IPS-18c (cell line): Measurements from ENCODE around the gene MT1E.
"Not testable (repeated sequence)": the region's sequence is repeated elsewhere in the genome, so short reads cannot be mapped to it uniquely, and the experiment has no call there.

Source experiments
- H3K4me3 ChIP-seq: 2 replicates; pipeline ENCODE4 v1.7.0; 2013; ENCODE audit warnings: low read depth, mild to moderate bottlenecking, low read length, moderate library complexity; ENCODE audit not compliant: insufficient read depth
- H3K9me3 ChIP-seq: one replicate; pipeline ENCODE4 v1.6.1; 2013; ENCODE audit warnings: mild to moderate bottlenecking, low read length, moderate library complexity; ENCODE audit not compliant: control insufficient read depth, insufficient read depth

Gene MT1E

DNA sequence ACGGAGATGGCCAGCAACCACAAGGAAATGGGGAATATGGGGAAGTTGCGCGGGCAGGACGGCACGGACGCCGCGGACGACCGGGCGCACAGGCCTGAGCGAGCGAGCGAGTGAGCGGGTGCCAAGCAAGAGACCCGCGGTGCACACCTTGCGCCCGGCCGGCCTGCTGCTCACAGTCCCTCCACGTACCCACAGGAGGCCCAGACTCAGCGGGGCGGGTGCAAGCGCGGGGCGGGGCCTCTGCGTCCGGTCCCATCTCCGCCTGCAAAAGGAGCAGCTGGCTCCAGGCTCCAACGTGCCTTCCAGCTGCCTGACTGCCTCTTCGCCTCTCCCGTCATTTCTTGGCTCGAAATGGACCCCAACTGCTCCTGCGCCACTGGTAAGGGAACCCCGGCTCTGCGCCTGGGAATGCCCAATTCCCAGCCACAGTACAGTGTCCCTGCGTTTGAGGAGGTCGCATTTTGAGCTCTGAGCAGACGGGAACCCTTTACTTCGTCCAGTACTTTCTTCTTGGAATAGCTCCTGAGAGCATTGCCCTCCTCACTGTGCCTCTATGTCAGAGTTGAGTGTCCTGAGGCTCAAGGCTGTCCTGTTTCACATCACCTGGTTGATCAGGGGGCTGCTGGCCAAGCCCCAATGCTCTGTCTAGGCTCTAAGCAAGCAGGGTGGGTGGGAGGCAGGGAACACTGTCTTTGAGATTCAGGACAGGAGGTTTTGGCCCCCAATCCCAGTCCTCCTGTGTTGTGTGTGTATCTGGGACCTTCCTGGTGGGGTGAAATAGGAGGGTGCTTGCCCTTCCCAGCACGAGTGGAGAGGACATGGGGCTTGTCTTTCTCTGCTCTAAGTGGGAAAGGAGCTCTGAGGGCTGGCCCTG lies 8.1 kb upstream of the MT1E start:
- Histone ChIP-seq H3K9me3 (no peaks in the 10 kb centered on the region), H3K4me3 (peak overlapping the region; percentile 57)

DNA sequence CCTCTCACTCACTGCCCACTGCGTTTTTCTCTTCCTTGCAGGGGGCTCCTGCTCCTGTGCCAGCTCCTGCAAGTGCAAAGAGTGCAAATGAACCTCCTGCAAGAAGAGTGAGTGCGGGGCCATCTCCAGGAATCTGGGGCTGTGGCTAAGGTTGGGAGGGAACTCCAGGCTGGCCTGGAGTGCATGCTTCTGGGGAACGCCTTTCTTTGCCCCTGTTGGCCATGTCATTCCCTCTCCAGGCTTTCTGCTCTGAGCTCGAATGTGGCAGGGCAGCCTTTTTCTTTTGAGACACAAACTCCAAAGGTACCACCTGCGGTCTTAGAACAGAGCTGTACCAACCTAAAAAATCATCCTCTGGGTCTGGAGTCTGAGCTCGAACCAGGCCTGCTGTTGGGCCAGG lies 7.4 kb upstream of the MT1E start:
- H3K9me3 ChIP-seq, result no peaks in the 10 kb centered on the region
- no peak overlapping the region for H3K4me3 ChIP-seq

DNA sequence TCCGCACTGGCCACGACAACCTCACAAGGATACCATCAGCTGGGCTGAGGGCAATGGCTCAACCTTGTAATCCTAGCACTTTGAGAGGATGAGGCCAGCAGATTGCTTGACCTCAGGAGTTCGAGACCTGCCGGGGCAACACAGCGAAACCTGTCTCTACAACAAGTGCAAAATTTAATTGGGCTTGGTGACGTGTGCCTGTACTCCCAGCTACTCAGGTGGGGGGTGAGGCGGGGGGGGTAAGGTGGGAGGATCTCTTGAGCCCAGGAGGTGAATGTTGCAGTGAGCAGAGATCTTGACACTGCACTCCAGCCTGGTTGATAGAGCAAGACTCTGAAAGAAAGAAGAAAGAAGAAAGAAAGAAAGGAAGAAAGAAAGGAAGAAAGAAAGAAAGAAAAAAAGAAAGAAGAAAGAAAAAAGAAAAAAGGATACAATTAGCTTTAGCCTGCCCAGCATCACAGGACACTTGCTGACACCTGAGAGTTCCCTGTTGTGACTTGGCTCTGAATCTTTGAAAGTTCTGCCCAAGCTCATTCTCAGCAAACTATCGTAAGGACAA lies 5.2 kb upstream of the MT1E start:
- H3K9me3 ChIP-seq, result no peaks in the 10 kb centered on the region
- no peak overlapping the region for H3K4me3 ChIP-seq

DNA sequence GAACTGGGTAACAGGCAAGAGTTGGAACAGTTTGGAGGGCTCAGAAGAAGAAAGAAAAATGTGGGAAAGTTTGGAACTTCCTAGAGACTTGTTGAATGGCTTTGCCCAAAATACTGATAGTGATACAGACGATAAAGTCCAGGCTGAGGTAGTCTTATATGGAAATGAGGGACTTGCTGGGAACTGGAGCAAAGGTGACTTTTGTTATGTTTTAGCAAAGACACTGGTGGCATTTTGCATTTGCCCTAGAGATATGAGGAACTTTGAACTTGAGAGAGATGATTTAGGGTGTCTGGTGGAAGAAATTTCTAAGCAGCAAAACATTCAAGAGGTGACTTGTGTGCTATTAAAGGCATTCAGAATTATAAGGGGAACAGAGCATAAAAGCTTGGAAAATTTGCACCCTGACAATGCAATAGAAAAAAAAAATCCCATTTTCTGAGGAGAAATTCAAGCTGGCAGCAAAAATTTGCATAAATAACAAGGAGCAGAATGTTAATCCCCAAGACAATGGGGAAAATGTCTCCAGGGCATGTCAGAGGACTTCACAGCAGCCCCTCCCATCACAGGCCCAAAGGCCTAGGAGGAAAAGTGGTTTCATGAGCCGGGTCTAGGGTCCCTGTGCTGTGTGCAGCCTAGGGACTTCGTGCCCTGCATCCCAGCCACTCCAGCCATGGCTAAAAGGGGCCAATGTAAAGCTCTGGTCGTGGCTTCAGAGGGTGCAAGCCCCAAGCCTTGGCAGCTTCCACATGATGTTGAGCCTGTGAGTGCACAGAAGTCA lies 3.7 kb upstream of the MT1E start:
- not testable (repeated sequence) for H3K9me3 ChIP-seq, H3K4me3 ChIP-seq

DNA sequence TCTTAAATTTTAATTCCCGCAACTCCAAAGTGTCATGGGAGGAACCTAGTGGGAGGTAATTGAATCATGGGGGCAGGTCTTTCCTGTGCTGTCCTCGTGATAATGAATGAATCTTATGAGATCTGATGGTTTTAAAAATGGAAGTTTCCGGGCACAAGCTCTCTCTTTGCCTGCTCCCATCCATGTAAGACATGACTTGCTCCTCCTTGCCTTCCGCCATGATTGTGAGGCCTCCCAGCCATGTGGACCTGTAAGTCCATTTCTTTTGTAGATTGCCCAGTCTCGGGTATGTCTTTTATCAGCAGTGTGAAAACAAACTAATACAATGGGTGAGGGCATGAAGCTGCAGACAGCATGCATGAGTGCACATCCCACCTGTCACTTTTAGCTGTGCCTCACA lies 2.4 kb upstream of the MT1E start:
- not testable (repeated sequence) for H3K9me3 ChIP-seq, H3K4me3 ChIP-seq

DNA sequence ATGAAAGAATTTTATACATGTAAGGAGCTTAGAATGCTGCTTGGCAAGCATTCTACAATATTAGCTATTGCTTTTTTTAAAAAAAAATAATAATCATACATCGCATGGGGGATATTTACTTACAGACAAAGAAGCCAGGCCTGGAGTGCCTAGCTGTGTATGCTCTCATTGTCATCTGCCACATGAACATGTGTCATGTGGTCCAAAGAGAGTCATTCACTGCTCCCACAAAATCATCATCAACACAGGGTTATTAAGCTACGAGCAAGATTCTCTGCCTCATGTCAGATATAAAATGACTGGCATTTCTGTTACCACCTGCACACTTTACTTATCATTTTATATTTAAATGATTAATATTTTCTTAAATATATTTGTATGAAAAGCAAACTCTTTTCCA lies 1.9 kb upstream of the MT1E start:
- H3K4me3 ChIP-seq, result no peak overlapping the region
- no peaks in the 10 kb centered on the region for H3K9me3 ChIP-seq

DNA sequence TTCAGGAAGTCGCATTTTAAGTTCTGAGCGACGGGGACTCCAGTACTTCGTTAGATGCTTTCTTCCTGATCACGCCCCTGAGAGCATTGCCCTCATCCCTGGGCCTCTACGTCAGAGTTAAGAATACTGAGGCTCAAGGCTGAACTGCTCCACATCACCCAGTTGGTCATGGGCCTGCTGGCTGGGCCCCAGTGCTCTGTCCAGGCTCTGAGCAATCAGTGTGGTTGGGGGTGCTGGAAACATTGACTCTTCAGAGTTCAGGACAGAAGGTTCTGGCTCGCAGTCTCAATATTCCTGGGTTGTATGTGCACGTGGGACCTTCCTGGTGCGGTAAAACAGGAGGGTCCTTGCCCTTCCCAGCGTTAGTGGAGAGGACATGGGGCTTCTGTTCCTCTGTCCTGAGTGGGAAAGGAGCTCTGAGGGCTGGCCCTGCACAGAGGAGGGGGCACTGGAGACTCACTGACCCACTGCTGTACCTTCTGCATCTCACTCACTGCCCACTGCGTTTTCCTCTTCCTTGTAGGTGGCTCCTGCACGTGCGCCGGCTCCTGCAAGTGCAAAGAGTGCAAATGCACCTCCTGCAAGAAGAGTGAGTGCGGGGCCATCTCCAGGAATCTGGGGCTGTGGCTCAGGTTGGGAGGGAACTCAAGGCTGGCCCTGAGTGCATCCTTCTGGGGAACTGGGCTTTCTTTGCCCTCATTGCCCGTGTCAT lies 518 bp downstream of the MT1E start:
- Histone ChIP-seq H3K9me3 (no peaks in the 10 kb centered on the region), H3K4me3 (peak overlapping the region; percentile 64)

DNA sequence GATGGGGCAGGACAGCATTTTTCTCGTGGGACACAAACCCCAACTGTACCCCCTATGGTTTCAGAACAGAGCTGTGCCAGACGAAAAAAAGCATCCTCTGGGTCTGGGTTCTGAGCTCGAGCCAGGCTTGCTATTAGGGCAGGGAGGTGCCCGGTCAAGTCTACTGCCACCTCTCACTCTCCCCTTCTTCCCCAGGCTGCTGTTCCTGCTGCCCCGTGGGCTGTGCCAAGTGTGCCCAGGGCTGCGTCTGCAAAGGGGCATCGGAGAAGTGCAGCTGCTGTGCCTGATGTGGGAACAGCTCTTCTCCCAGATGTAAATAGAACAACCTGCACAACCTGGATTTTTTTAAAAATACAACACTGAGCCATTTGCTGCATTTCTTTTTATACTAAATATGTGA lies 1.1 kb downstream of the MT1E start:
- H3K9me3 ChIP-seq, result no peaks in the 10 kb centered on the region
- H3K4me3 ChIP-seq, result no peak overlapping the region

DNA sequence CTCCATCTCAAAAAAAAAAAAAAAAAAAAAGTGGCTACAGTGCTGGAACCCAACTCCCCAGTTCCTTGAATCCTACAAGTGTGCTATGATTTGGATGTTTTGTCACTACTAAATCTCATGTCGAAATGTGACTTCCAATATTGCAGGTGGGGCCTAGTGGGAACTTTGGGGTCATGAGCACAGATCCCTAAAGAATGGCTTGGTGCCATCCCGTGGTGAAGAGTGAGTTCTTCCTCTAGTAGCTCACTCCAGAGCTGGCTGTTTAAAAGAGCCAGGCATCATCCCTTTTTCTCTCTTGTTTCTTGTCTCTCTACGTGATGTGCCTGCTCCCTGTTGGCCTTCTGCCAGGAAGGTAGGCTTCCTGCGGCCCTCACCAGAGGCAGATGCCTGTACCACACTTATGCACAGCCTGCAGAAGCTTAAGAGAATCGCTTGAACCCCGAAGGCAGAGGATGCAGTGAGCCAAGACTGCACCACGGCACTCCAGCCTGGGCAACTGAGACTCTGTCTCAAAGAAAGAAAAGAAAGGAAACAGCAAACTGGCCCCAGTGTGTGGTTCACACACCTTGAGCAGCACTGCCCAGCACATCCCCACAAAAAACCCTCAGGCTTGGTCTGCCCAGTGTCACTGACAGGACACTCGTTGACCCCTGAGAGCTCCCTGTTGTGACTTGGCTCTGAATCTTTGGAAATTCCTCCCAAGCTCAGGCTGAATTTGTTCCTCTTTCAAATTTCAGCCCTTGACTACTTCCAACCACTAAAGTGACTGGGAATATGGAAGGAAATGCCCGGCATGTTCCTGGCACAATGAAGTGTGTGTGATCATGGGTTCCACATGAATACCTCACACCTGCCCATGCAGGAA lies 3.1 kb downstream of the MT1E start:
- H3K9me3 ChIP-seq, result no peaks in the 10 kb centered on the region

DNA sequence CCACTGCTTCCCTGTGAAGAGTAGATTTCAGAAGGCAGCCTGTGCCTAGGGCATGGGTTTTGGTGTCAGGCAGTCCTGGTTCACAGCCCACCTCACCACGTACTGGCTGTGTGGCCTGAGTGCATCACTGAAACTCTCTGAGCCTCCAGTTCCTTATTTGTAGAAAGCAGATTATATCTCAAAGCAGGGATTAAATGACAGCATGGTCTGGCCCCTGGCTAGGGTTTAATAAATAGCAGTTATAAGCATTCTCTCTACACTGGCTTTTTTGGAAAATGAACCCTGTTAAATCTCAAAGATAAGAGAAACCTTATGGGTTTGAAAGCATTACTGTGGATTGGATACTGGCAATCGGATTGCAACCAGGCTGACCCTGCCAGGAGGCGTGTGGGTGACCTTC lies 4.0 kb downstream of the MT1E start:
- Histone ChIP-seq H3K9me3 (no peaks in the 10 kb centered on the region), H3K4me3 (no peak overlapping the region)

More for the DNA sequence above, 3.1 kb downstream of the MT1E start:
- H3K4me3 ChIP-seq, result no peak overlapping the region

DNA sequence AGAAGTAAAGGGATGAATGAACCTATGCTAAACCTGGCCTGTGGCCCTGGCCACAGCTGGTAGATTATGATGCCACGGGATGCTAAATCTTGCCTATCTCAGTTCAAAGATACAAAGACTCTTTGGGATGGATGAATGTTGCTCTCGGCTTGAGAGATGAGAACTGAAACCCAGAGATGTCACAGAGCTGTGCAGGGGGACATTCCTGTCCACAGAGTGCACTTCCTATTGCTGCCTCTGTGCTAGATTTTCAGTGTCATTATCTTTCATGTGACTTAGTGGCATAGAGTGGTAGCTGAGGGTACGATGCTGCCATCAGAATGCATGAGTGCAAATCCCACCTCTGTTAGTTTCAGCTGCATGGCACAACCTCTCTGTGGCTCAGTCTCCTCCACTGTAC lies 4.6 kb downstream of the MT1E start:
- no peaks in the 10 kb centered on the region for H3K9me3 ChIP-seq

DNA sequence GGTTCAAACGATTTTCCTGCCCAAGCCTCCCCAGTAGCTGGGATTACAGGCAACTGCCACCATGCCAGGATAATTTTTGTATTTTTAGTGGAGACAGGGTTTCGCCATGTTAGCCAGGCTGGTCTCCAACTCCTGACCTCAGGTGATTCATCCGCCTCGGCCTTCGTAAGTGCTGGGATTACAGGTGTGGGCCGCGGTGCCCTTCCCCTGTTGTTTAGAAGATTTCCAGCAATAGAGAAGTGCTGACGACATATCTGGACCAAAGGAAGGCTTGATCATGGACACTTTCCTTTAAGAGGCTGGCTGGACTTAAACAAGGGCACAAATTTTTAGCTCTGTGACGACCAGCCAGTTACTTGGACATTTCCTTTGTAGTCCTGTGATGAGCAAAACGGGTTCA lies 5.6 kb downstream of the MT1E start:
- H3K4me3 ChIP-seq, result no peak overlapping the region
- no peaks in the 10 kb centered on the region for H3K9me3 ChIP-seq

More for the DNA sequence above, 4.6 kb downstream of the MT1E start:
- H3K4me3 ChIP-seq, result no peak overlapping the region

DNA sequence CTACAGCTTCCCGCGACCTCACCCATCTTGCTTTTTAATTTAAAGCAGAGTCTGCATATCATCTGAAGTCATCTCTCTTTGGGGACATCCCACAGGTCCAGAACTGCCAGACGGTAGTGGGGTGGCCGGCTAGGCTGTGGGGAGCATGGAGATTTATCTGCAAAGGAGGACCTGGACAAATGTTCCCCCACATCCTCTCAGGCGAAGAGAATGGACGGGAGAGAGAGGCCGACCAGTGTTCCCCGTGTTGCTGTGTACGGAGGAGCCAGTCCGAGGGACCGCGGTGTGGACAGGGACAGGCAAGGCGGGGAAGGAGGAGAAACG lies 6.2 kb downstream of the MT1E start:
- no peaks in the 10 kb centered on the region for H3K9me3 ChIP-seq
- peak overlapping the region; percentile 38 for H3K4me3 ChIP-seq

DNA sequence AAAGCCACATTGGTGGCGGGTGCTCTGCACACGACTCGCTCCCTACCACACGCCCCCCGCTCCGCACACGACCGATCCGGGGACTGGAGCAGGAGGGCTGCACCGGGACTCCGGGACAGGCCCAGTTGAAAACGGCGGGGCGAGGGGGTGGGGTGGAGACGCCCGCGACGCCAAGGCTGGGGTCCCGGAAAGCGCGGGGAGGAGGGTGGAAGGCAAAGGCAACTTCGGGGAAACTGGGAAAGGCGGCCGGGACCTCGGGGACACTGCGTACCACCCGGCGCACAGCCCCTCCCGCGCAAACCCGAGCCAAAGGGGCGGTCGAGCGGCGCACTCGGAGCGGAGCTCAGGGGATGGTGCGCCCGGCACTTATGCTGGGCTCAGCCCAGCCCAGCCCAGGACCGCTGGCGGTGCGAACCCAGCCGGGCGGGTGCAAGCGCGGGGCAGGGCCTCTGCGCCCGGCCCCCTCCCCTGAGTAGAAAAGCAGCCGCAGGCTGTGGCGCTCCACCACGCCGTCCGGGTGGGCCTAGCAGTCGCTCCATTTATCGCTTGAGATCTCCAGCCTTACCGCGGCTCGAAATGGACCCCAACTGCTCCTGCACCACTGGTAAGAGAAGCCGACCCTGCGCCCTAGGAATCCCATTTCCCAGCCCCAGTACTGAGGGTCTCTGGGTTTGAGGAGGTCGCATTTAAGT lies 6.7 kb downstream of the MT1E start, which contains the start of gene MT1M:
MT1M (plus strand) TSS at position 504 of the 692 bp plus-strand sequence; CDS start at position 577, 73 bp downstream.
- Histone ChIP-seq H3K4me3 (peak within 1 kb of the TSS; percentile 38), H3K9me3 (no peaks in the 10 kb centered on the region)

DNA sequence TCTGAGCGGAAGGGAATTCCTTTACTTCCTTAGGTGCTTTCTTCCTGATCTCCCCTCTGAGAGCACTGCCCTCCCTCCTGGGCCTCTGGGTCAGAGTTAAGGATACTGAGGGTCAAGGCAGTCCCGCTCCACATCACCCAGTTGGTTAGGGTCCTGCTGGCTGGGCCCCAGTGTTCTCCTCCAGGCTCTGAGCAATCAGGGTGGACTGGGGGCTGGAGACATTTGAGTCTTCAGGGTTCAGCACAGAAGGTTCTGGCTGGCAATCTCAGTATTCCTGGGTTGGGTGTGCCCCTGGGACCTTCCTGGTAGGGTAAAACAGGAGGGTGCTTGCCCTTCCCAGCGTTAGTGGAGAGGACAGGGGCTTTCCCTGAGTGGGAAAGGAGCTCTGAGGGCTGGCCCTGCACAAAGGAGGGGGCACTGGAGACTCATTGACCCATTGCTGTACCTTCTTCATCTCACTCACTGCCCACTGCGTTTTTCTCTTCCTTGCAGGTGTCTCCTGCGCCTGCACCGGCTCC lies 7.3 kb downstream of the MT1E start:
- H3K4me3 ChIP-seq, result peak overlapping the region; percentile 38; the same call in 1 of the 2 replicates
- no peaks in the 10 kb centered on the region for H3K9me3 ChIP-seq

DNA sequence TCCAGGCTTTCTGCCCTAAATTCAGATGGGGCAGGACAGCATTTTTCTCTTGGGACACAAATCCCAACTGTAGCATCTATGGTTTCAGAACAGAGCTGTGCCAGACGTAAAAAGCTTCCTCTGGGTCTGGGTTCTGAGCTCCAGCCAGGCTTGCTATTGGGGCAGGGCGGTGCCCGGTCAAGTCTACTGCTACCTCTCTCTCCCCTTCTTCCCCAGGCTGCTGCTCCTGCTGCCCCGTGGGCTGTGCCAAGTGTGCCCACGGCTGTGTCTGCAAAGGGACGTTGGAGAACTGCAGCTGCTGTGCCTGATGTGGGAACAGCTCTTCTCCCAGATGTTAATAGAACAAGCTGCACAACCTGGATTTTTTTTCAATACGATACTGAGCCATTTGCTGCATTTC lies 8.0 kb downstream of the MT1E start:
- H3K9me3 ChIP-seq, result no peaks in the 10 kb centered on the region
- H3K4me3 ChIP-seq, result no peak overlapping the region
